ENCODE measurements around the gene STAG1.

GRCh38 chr3:136728473-136728872 lies 23.7 kb downstream of the STAG1 start:
- TF ChIP-seq CTCF (conservative IDR thresholded peaks at IDR 0.05; ENCODE audit: low read depth in 2 of 2) (no peak), EZH2phosphoT487 (IDR thresholded peaks at IDR 0.05; ENCODE audit: unreplicated experiment) (no peak), POLR2AphosphoS5 (IDR thresholded peaks at IDR 0.05; ENCODE audit: low read depth) (no peak), REST (IDR thresholded peaks at IDR 0.05; ENCODE audit: unreplicated experiment) (no peak), EZH2 (IDR thresholded peaks at IDR 0.05; ENCODE audit: low read depth, unreplicated experiment) (no peak), JUNB (IDR thresholded peaks at IDR 0.05; ENCODE audit: unreplicated experiment) (no peak), ETS1 (IDR thresholded peaks at IDR 0.05) (no peak), CREB1 (CRISPR knock-in tag; IDR thresholded peaks at IDR 0.05; ENCODE audit: low read depth) (no peak), STAT1 (IDR thresholded peaks at IDR 0.05; ENCODE audit: unreplicated experiment) (no peak), ZNF114 (CRISPR knock-in tag; IDR thresholded peaks at IDR 0.05) (no peak), NANOG (IDR thresholded peaks at IDR 0.05; ENCODE audit: borderline replicate concordance) (no peak), ZNF331 (CRISPR knock-in tag; IDR thresholded peaks at IDR 0.05; ENCODE audit: low read depth) (no peak)
